Ishikawa (cell line): ENCODE measurements around the gene SMCO4.

Experiments
- CEBPB ChIP-seq: IDR thresholded peaks from 2 replicates; pipeline ENCODE4 v1.6.1; 2012
- CREB1 ChIP-seq: IDR thresholded peaks from 2 replicates; pipeline ENCODE4 v1.6.1; 2012; ENCODE audit warnings: low read depth
- EGR1 ChIP-seq: IDR thresholded peaks from 2 replicates; pipeline ENCODE4 v1.6.1; 2012
- EP300 ChIP-seq: IDR thresholded peaks from 2 replicates; pipeline ENCODE4 v1.6.1; 2012; ENCODE audit warnings: borderline replicate concordance
- FOXM1 ChIP-seq: IDR thresholded peaks from 2 replicates; pipeline ENCODE4 v1.6.1; 2012; ENCODE audit warnings: low read depth, borderline replicate concordance
- MAX ChIP-seq: IDR thresholded peaks from 2 replicates; pipeline ENCODE4 v1.6.1; 2012
- TEAD4 ChIP-seq: IDR thresholded peaks from 2 replicates; pipeline ENCODE4 v1.6.1; 2012
- YY1 ChIP-seq: IDR thresholded peaks from 2 replicates; pipeline ENCODE4 v1.6.1; 2012; ENCODE audit warnings: low read depth
- TF ChIP-seq, protein P1 (sequence below): IDR thresholded peaks from 2 replicates; pipeline ENCODE4 v1.6.1; 2012

- TF ChIP-seq CREB1 (no peak), EP300 (no peak), EGR1 (no peak), FOXM1 (no peak), TEAD4 (no peak), CEBPB (no peak), MAX (no peak), YY1 (no peak)
- TF ChIP-seq, protein P1, sequence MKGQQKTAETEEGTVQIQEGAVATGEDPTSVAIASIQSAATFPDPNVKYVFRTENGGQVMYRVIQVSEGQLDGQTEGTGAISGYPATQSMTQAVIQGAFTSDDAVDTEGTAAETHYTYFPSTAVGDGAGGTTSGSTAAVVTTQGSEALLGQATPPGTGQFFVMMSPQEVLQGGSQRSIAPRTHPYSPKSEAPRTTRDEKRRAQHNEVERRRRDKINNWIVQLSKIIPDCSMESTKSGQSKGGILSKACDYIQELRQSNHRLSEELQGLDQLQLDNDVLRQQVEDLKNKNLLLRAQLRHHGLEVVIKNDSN: no peak
These were observed 98.5 kb downstream of the SMCO4 start for GRCh38 chr11:93444617-93445073.
